Adrenal gland (tissue), 5 donors: ENCODE results near the gene TLE3.

Source experiments
- CTCF ChIP-seq, 6 experiments: fragments of 450-650 bp in 4 of 6; fragments of 200-600 bp in 2 of 6; sonication (generic) in 1 of 6; IDR thresholded peaks; 1 replicate in 5 of 6; 2 replicates in 1 of 6; pipeline versions ENCODE4 v1.5.1 to v1.8.0; 2016 to 2021; ENCODE audit warnings: antibody characterized with exemption in 6 of 6, mild to moderate bottlenecking in 2 of 6, moderate library complexity in 1 of 6
- POLR2A ChIP-seq, 2 donors: fragments of 450-650 bp; IDR thresholded peaks; one replicate each; pipeline ENCODE4 v1.6.1; 2017; ENCODE audit warnings: antibody characterized with exemption in 2 of 2, mild to moderate bottlenecking in 2 of 2, moderate library complexity in 1 of 2
- donor health status: DM: no; HTN: no; CAD: no.

- TF ChIP-seq POLR2A (IDR thresholded peaks at IDR 0.05) (no peak), CTCF (IDR thresholded peaks at IDR 0.05) (no peak)
These were observed 18.6 kb upstream of the TLE3 start for GRCh38 chr15:70116317-70116716.
